HCT116 (cell line): ENCODE measurements around the gene TOMM70.

Experiments used
- CTCF ChIP-seq, 3 experiments: fragments of 200-600 bp in 1 of 3; sonication (generic) in 1 of 3; IDR thresholded peaks in 2 of 3; conservative IDR thresholded peaks in 1 of 3; 2 replicates each; pipeline ENCODE4 v1.5.1; 2012 to 2017; ENCODE audit warnings: low read depth in 2 of 3, low read length in 2 of 3, antibody characterized with exemption in 1 of 3, borderline replicate concordance in 1 of 3, control low read depth in 1 of 3, mild to moderate bottlenecking in 1 of 3, mixed read lengths in 1 of 3, mixed run types in 1 of 3, moderate library complexity in 1 of 3; ENCODE audit not compliant: insufficient read depth in 1 of 3
- EZH2 ChIP-seq: fragments of 200-600 bp; sonication (generic); IDR thresholded peaks from 2 replicates; pipeline ENCODE4 v1.6.1; 2017; ENCODE audit warnings: antibody characterized with exemption, mixed run types
- FOSL1 ChIP-seq: IDR thresholded peaks from 2 replicates; pipeline ENCODE4 v1.6.1; 2012; ENCODE audit warnings: low read depth
- POLR2AphosphoS5 ChIP-seq: IDR thresholded peaks from 2 replicates; pipeline ENCODE4 v1.6.1; 2011; ENCODE audit warnings: mild to moderate bottlenecking, low read depth, low read length, moderate library complexity

DNA sequence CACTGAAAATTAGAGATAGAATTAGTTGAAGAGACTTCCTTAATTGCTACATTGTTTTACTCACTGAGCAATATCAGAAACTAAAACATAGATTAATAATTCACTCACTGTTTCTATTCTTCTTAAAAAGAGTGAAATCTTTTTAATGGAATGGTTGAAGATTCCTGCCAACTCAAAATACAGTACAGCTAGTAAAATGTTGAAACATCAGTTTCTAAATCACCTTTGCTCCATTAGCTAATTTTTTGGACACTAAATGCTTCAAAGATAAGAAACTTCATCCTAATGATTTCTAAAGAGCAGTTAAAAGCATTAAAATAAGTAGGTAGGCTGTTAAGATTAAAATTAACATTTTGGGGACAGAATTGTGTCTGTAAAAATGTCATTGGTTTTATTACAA is 76.8 kb downstream of the TOMM70 start:
- TF ChIP-seq CTCF (IDR thresholded peaks at IDR 0.05 in 2 of 3, conservative IDR thresholded peaks at IDR 0.05 in 1 of 3; ENCODE audit: borderline replicate concordance in 1 of 3, insufficient read depth in 1 of 3, low read depth in 2 of 3, low read length in 2 of 3) (no peak), EZH2 (no peak), FOSL1 (no peak), POLR2AphosphoS5 (no peak)
